Measurements from ENCODE around the gene TLR7.

DNA sequence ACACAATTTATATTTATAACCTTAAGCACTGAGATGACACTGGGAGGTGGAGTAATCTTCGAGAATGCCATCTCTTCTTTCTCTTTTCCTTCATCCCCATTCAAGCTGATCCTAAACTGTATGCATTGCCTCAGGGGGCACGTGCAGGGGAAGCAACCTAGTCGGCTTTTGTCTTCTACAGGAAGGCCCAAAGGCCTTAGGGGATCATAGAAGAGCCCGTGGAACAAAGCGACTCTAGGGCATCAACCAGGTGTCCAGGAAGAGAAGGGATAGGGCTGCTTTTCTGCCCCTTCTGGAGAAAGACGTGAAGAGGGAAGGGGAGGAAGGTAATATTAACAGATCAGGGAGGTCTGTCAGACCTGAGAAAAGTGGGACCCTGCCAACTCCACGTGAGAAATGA, 32.6 kb downstream of the TLR7 start:
- TF ChIP-seq, protein P1, sequence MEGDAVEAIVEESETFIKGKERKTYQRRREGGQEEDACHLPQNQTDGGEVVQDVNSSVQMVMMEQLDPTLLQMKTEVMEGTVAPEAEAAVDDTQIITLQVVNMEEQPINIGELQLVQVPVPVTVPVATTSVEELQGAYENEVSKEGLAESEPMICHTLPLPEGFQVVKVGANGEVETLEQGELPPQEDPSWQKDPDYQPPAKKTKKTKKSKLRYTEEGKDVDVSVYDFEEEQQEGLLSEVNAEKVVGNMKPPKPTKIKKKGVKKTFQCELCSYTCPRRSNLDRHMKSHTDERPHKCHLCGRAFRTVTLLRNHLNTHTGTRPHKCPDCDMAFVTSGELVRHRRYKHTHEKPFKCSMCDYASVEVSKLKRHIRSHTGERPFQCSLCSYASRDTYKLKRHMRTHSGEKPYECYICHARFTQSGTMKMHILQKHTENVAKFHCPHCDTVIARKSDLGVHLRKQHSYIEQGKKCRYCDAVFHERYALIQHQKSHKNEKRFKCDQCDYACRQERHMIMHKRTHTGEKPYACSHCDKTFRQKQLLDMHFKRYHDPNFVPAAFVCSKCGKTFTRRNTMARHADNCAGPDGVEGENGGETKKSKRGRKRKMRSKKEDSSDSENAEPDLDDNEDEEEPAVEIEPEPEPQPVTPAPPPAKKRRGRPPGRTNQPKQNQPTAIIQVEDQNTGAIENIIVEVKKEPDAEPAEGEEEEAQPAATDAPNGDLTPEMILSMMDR (IDR thresholded peaks at IDR 0.05): no peak
- TF ChIP-seq POLR2A (IDR thresholded peaks at IDR 0.05): no peak

All from esophagus squamous epithelium (tissue), 4 donors.